CD4-positive, alpha-beta T cell treated with Interleukin-4 for 1 hour (primary cell): ENCODE data around the gene MTR.
A peak's percentile ranks its signal among the peaks of the same experiment; 100 is the strongest.

Experiments used
- DNase-seq, 2 donors: peaks; one replicate each; pipeline ENCODE4 v3.0.0-alpha.2; 2020 to 2022

MTR gene

GRCh38 chr1:236795035-236795756 lies at the start of gene MTR:
Gene MTR, plus strand, starts transcription at chr1:236795292. Its CDS starts 412 bp downstream, at chr1:236795704.
- peak; percentile 96 to 97 for DNase-seq

- no peak for DNase-seq
Observed at GRCh38 chr1:236746785-236747184, 48.3 kb upstream of the MTR start.

- DNase-seq, result no peak
Observed at GRCh38 chr1:236747311-236747985, 47.6 kb upstream of the MTR start.

DNA sequence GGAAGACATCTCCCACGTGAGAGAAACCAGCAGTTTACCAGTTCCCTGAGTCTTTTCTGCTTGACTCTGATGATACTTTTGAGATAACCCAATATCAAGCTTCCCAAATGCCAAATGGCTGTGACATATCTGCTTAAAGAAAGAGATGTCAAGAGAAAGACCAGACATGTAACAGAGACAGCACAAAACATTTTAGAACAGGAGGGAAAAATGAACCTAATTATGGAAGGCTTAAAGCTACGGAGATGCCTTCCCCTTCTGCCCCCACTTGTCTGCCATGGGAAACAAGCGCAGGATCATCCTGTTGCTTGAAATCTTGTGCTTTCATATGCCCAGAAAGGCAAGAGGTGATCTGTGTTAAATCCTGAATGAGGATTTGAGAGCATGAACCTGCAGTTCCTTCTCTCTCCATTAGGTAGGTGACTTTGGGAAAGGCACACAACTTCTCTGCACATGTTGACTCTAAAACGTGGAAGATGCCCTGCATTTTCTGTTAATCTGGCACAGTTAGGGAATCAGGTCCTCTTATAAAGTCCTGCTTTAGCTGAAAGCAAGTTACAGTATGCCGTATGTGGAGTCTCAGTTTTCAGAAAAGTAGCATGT lies 46.7 kb upstream of the MTR start:
- no peak for DNase-seq

GRCh38 chr1:236750928-236751327 lies 44.2 kb upstream of the MTR start:
- no peak for DNase-seq

DNA sequence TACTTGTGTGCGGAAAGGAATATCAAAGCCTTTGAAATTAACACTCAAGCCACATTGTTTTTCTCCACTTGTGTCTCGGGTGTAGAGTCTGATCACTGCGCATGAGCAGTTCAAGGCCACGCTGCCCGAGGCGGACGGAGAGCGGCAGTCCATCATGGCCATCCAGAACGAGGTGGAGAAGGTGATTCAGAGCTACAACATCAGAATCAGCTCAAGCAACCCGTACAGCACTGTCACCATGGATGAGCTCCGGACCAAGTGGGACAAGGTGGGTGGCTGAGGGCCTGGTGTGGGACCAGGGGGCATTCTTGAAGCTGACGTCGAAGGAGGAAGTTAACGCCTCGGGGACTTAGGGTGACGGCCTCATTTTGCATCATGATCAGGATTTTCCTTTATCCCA lies 43.7 kb upstream of the MTR start:
- DNase-seq, result no peak

DNA sequence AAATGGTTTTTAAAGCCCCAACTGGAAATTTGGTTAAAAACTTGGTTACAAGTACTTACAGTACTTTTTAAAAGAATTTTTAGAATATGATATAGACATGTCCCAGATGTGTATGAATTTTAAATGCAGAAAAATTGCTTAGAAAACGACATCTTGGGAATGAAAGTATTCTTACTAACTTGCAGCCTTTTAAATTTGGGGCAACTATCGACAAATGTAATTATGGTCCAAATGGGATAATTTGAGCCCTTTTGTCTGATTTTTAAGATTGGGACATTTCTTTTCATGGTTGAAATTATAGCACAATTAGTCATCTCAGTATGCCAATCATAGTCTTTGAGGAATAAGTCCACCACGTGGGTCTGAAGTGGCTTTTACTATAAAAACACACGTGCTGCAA lies 43.2 kb upstream of the MTR start:
- no peak for DNase-seq

DNA sequence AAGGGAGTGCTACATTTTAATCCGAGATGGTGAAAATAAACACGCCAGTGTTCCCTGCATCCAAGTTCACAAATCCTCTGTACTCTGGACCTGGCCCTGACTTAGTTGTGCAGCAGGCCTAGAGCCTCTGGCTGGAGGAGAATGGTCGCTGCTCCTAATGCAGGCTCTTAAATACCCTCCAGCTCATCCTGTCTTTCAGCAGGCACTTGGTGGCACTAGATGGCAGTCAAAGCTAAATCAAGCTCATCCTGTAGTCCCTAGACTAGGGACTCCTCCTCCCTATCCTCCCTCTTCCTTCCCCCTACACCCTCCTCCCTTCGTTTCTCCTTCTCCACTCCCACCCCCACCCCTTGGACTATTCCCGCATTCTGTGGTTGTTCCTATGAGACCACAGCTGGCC lies 41.6 kb upstream of the MTR start:
- DNase-seq, result no peak

DNA sequence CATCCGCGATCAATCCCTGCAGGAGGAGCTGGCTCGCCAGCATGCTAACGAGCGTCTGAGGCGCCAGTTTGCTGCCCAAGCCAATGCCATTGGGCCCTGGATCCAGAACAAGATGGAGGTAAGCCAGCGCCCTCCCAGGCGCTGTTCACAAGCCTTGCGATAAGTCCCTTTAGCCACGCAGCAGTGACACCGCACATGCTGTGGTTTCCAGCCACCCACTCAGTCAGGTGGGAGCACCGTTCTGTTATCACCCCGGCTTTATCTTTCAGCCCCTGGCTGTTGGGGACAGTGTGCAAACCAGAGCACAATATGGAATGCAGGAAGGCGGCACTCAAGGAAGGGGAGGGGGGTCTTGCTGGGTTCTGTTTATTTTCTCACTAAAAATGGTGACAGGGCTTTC lies 41.1 kb upstream of the MTR start:
- no peak for DNase-seq

- DNase-seq, result no peak
Observed at GRCh38 chr1:236754525-236755210, 40.4 kb upstream of the MTR start.

GRCh38 chr1:236757640-236758039 lies 37.5 kb upstream of the MTR start:
- no peak for DNase-seq

DNA sequence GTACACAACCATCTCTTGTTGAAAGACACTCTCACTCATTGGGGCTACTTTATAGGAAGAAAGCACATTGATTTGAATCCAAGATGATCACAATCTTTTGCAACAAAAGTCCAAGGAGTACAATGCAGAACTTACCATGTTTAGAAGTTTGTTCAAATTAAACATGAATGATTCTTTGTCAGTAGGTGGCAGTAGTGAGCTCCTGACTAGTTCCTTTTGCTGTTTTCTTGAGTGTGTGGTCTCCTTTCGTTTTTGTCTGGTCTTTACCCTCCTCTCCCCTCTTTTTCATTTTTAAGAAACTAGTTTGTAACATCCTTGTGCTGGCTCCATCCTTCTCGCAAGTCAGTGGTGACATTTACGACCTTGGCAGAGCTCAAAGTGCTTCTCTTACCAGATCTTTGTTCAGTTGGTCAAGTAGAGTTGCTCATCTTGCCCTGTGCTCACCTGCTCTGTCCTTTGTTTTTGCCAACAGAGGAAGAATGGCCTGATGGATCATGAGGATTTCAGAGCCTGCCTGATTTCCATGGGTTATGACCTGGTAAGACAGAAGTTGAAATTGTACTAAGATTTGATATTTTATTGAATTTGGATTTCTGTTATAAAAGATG lies 35.7 kb upstream of the MTR start:
- peak in 1 of 2 donors; percentile 48 for DNase-seq

- no peak for DNase-seq
Observed at GRCh38 chr1:236760480-236760879, 34.6 kb upstream of the MTR start.

DNA sequence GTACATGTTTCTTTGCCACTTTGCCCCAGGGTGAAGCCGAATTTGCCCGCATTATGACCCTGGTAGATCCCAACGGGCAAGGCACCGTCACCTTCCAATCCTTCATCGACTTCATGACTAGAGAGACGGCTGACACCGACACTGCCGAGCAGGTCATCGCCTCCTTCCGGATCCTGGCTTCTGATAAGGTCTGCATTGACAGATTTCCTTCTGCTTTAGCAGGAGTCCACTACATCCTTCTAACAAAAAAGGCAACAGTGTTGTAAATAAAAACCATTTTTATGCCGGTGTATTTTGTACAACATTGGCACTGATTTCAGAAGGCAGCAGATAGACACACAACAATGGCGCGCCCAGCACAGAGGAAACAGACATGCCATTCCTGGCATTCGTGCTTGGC lies 34.1 kb upstream of the MTR start:
- no peak for DNase-seq

GRCh38 chr1:236761397-236762132 lies 33.5 kb upstream of the MTR start:
- no peak for DNase-seq

- no peak for DNase-seq
Observed at GRCh38 chr1:236762410-236762809, 32.7 kb upstream of the MTR start.

DNA sequence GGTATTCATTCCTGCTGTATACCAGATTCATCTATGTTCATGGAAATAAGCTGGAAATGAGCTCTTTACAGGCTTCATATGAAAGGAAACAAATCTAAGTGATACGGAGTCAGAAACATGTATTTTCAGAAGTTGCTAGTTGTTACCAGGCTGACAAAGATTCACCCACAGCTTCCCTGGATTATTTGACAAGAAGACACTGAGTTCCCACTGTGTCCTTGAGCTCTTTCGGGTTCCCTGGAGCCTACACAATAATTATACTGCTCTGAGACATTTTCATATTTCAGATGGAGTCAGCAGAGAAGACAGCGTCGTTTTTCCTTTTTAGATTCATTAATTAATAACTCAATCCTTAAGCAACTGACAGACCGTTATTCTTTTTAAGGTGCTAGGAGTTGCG lies 29.3 kb upstream of the MTR start:
- DNase-seq, result no peak

GRCh38 chr1:236766506-236766905 lies 28.6 kb upstream of the MTR start:
- DNase-seq, result no peak

DNA sequence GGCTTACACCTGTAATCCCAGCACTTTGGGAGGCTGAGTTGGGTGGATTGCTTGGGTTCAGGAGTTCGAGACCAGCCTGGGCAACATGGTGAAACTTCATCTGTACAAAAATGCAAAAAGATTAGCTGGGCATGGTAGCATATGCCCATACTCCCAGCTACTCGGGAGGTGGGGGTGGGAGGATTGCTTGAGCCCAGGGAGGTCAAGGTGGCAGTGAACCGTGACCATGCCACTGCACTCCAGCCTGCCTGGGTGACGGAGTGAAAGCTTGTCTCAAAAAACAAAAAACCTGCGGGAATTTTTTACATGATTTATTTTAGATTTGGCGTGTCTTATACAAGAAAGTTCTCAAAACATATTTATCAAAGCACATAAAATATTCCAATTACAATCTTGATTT lies 27.8 kb upstream of the MTR start:
- no peak for DNase-seq

DNA sequence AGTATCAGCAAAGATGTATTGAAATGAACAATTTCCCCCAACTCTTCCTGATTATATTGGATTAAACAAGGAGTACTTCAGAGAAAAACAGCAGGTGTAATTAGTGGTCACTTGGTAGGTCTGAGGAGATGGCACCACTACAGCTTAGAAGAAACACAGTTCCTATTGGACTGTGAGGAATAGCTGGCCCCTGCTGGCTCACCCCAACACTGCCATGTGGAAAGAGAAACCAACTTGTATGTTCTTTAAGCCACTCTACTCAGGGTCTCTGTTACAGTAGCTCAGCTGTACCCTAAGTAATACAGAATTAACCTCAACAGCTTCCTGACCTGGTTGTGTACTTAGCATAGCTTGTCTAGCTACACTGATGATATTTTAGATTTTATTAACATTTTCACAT lies 26.5 kb upstream of the MTR start:
- no peak for DNase-seq

GRCh38 chr1:236773919-236774318 lies 21.2 kb upstream of the MTR start:
- no peak for DNase-seq

- no peak for DNase-seq
Observed at GRCh38 chr1:236774926-236775325, 20.2 kb upstream of the MTR start.

DNA sequence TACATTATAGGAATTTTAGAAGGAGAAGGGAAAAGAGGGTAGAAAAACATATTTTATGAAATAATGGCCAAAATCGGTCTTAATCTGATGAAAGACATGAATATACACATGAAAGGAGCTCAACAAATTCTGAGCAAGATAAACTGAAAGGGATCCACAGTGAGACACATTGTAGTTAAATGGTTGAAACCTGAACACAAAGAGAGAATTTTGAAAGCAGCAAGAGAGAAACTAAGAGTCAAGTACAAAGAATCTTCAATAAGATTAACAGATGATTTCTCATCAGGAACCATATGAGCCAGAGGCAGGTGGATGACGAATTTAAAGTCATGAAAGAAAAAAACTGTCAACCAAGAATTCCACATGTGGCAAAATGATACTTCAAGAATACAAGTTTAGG lies 15.8 kb upstream of the MTR start:
- DNase-seq, result no peak
